ENCODE measurements around the gene DDT.
A peak's percentile ranks its signal among the peaks of the same experiment; 100 is the strongest.
"Not testable (repeated sequence)": the region's sequence is repeated elsewhere in the genome, so short reads cannot be mapped to it uniquely, and the experiment has no call there.

The DDT gene

GRCh38 chr22:23974345-23974744 is at the start of gene DDT:
Gene DDT, minus strand, starts transcription at chr22:23974441. Its CDS starts 27 bp downstream, at chr22:23974414.
- DNase-seq: not testable (repeated sequence)

- no peak for DNase-seq
These were observed 49.1 kb upstream of the DDT start for GRCh38 chr22:24023204-24023789.

DNA sequence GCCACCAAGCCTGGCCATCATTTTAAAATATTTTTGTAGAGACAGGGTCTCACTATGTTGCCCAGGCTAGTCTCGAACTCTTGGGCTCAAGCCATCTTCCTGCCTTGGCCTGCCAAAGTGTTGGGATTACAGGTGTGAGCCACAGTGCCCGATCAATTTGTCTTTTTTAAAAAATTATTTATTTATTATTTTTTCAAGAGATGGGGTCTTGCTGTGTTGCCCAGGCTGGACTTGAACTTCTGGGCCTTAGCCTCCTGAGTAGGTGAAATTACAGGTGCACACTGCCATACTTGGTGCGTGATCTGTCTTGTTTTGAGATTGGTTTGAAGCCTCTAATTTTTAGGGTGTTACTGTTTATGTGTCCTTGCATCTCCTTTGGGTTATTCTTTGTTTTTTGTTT is 47.1 kb upstream of the DDT start:
- DNase-seq: no peak

DNA sequence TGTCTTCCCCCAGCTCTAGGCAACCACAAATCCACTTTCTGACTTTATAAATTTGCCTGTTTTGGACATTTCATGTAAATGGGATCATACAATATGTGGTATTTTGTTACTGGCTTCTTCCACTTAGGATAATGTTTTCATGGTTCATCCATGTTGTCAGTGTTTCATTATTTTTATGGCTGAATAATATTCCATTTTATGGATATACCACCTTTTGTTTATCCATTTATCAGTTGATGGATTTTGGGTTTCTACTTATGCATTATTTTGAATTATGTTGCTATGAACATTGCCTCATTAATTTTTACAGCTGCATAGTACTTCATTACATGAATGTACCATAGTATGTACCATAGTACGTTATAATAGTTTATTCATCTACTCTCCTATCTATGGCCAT is 41.9 kb upstream of the DDT start:
- DNase-seq: no peak

GRCh38 chr22:24011735-24012068 is 37.5 kb upstream of the DDT start:
- DNase-seq: no peak

- no peak for DNase-seq
These were observed 35.8 kb upstream of the DDT start for GRCh38 chr22:24010018-24010391.

- DNase-seq: no peak
These were observed 35.2 kb upstream of the DDT start for GRCh38 chr22:24009227-24010017.

- DNase-seq: no peak
These were observed 34.4 kb upstream of the DDT start for GRCh38 chr22:24008381-24009226.

GRCh38 chr22:24008022-24008283 is 33.7 kb upstream of the DDT start:
- DNase-seq: no peak

- no peak for DNase-seq
These were observed 33.2 kb upstream of the DDT start for GRCh38 chr22:24007253-24008021.

- no peak for DNase-seq
These were observed 32.6 kb upstream of the DDT start for GRCh38 chr22:24006914-24007214.

DNA sequence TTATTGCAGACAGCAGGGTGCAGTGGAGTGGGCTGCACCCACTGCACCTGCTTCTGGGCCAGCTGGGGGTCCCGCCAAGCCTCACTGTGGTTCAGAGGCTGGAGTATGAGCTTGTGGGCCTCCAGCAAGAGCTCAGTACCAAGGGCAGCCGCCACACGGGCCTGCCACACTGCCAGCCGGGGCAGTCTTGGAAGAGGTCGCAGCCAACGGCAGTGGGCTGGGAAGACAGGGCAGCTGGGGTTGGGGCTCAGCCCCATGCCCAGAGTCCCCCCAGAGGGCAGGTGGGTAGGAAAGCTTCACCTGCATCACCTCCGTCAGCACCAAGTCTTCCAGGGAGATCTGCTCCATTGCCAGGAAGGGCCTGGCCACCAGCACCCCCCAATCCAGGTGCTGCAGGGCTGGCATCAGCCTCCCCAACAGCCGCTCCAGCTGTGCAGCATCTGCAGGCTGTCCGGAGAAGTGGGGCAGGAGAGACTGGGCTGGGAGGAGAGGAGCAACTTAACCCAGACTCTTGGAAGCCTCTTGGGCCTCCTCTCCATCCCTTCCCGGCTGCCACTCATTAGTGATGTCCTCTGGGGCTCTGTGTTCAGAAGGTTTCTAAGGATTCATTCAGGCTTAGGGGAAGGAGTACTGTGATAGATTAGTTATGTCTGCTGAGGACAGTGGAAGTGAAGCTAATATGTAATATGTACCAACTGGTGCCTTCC is 32.1 kb upstream of the DDT start:
- no peak for DNase-seq

DNA sequence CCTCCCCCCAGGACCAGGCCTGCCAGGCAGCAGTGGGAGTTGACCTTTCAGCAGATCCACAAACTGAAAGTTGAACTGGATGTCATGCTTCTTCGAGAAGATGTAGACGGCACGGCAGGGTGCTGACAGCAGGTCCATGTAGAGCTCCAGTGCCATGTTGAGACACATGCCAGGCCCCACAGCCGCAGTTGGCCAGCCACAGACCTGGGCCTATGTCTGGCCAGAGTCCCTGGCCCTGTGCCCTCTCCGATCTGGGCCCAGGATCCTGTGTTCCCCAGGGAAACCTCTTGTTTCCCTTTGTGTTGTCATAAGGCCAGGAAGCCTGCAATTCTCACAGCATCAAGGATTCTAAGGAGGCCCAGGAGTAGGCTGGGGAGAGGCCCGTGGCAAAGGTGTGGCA is 31.0 kb upstream of the DDT start, which contains the start of gene GSTT4:
Gene GSTT4 (minus strand): TSS at position 253 of the 400 bp plus-strand sequence. CDS start 97 bp downstream, at position 156.
- no peak for DNase-seq

DNA sequence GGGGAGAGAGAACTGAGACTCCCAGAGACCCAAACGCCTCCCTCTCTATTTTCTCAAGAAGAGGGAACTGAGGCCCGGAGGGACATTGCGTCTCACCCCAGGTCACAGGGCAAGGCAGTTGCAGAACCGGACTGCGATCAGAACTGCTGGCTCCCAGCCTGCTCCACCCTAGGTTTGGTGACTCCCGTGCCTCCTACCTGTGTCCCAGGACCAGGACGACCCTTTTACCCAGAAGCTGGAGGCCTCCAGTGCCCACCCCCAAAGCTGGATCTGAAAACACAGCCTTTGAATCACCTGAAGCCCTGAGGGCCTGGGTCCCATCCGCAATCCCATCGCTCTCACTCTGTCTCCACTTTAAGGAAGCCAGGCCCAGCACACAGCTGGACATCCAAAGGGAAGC is 29.6 kb upstream of the DDT start:
- peak; percentile 16 for DNase-seq

- DNase-seq: no peak
These were observed 28.6 kb upstream of the DDT start for GRCh38 chr22:24002851-24003250.

DNA sequence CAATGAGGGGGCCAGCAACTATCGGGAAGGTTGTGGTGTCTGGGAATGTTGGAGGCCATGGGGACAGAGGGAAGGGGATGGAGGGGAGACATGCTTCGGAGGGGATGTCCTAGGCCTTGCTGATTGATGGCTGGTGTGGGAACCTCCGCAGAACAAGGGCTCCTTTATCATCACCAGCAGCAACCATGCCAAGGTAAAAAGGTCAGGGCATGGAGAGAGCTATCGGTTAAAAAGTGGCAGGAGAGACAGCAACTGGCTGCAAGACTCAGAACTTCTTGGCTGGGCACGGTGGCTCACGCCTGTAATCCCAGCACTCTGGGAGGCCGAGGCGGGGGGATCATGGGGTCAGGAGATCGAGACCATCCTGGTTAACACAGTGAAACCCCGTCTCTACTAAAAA is 28.0 kb upstream of the DDT start:
- DNase-seq: no peak

DNA sequence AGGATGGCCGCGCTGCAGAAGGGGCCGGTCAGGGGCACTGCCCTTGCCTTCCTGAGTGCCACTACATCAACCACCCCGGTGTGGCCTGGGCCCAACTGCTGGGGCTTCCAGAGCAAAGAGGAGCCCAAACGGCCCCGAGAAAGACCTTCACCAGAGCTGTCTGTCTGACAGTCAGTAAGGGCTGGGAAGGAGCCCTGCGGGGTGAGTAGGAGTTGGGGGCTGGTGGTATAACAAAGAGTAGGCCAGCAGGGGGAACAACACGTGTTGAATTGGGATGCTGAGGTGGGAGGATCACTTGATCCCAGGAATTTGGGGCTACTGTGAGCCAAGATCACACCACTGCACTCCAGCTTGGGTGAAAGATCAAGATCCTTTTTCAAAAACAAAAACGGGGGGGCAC is 27.1 kb upstream of the DDT start:
- no peak for DNase-seq

DNA sequence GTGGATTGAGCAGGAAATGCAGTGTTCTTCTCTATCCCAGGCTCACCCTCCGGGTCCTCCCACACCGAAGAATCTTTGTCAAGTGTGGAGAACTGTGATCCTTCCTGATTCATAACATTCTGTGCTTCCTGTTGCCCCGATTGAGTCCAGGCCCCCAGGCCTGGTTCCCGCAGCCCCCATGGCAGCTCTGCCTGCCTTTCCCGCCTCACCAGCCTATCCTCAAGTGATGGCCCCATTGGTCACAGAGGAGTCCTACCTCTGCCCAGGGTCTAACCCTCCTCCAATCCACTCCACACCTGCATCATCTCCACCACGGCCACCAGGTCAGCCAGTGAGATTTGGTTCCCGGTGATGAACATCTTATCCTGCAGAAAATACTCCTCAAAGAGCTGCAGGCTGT is 25.5 kb upstream of the DDT start:
- DNase-seq: not testable (repeated sequence)

- no peak for DNase-seq
These were observed 22.9 kb upstream of the DDT start for GRCh38 chr22:23997092-23997491.

DNA sequence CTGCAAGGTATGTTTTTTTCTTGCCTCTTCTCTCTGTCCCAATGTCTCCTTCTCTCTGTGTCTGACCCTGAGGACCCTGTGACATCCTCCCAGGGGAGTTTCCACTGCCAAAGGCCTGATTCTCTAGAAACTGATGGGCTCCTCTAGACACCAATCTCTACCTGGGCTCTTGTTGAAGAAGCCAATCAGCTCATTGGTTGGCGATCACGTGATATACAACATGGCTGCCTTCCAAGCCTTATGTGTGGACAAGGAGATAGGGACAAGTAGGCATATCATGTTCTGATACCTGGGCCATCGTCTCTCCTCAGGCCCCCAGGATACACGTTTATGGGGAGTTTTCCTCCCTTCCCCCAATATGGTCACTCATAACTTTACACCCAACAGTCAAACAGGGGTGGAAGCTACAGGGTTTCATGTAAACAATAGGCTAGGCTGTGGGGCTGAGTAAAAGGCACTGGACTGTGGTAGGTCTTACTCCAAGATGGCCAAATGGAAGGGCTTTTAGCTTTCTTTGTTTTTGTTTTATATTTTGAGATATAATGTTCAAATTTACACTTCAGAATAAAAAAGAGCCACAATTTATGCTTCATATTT is 19.4 kb upstream of the DDT start:
- DNase-seq: not testable (repeated sequence)

- not testable (repeated sequence) for DNase-seq
These were observed 18.8 kb upstream of the DDT start for GRCh38 chr22:23993080-23993479.

DNA sequence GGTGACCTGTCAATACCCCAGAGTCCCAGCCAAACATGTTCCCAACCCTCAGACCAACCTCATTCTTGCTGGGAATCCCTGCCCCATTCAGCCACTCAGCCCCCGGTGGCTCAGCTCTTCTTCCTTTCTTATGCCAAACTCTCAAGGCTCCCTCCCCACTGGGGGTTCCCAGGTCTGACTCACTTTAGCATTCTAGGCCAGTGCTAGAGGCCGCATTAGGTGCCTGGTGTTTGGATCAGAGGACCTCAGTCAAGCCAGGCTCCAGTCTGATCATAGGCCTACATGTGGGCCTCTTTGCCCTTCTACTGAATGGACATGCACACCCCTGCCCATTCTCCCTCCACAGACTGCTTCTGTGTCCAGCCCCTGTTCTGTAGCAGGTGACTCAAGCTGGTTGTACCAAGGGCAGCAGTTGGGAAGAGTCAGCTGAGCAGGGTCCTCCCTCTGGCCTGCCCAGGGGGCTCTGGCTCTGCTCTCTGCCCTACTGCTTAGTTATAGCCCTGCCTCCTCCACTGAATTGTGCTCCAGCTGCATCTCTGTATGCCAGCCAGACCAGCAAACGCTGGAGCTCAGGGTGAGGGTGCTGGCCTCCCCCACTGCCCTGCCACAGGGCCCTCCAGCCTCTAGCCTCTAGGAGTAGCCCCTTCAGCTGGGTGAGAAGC is 15.5 kb upstream of the DDT start:
- DNase-seq: not testable (repeated sequence)

Data from retina (tissue), 1 donor.